H1 (cell line): ENCODE measurements around the gene BCL6B. TPM values are rescaled to one million over a fixed set of nuclear protein-coding genes. Genes with fewer than 3 reads are reported as not detected.

ENCODE experiments used
- CTCF ChIA-PET: fragments of 300-600 bp; sonication (Branson Sonifier 250); formaldehyde crosslinking; loops from one replicate; lab custom pipeline; 2021; ENCODE audit not compliant: partially characterized antibody; lab: Charles Lee
- POLR2A ChIA-PET: fragments of 300-600 bp; sonication (Branson Sonifier 250); formaldehyde crosslinking; loops from one replicate; lab custom pipeline; 2021; ENCODE audit warnings: inconsistent platforms; ENCODE audit not compliant: partially characterized antibody; lab: Charles Lee
- DNase-seq, 2 experiments: peaks; one replicate each; pipeline versions ENCODE4 v3.0.0 to v3.0.0-alpha.2; 2010 to 2022; ENCODE audit warnings: low spot score in 2 of 2, low read depth in 1 of 2, mixed read lengths in 1 of 2
- FAIRE-seq: peaks from 2 replicates; lab custom pipeline; 2011; peaks lifted over from hg19 to GRCh38; lab: Jason Lieb, UNC
- H2AFZ ChIP-seq: 2 replicates; pipeline ENCODE4 v1.8.1; 2012; ENCODE audit warnings: low read length, inconsistent platforms
- H2AK5ac ChIP-seq: 2 replicates; pipeline ENCODE4 v1.6.1; 2013; ENCODE audit warnings: low read depth, low read length
- H2BK120ac ChIP-seq: replicated peaks from 2 replicates; pipeline ENCODE3; 2013; ENCODE audit warnings: low read depth, low read length, inconsistent platforms
- H2BK12ac ChIP-seq: 2 replicates; pipeline ENCODE4 v1.6.1; 2013; ENCODE audit warnings: low read depth, low read length
- H2BK15ac ChIP-seq: 2 replicates; pipeline ENCODE4 v1.6.1; 2013; ENCODE audit warnings: low read length
- H2BK20ac ChIP-seq: 2 replicates; pipeline ENCODE4 v1.6.1; 2013; ENCODE audit warnings: low read length
- H2BK5ac ChIP-seq: 2 replicates; pipeline ENCODE4 v1.6.1; 2013; ENCODE audit warnings: low read depth, low read length
- H3K14ac ChIP-seq: 2 replicates; pipeline ENCODE4 v1.6.1; 2013; ENCODE audit warnings: inconsistent platforms; ENCODE audit not compliant: insufficient read length
- H3K18ac ChIP-seq: 2 replicates; pipeline ENCODE4 v1.6.1; 2013; ENCODE audit warnings: low read length; ENCODE audit errors: extremely low read depth
- H3K23ac ChIP-seq: 2 replicates; pipeline ENCODE4 v1.6.1; 2013; ENCODE audit warnings: inconsistent platforms; ENCODE audit not compliant: insufficient read length
- H3K23me2 ChIP-seq: 2 replicates; pipeline ENCODE4 v1.6.1; 2013; ENCODE audit warnings: low read depth, low read length
- H3K27ac ChIP-seq: 2 replicates; pipeline ENCODE4 v1.6.1; 2011; ENCODE audit warnings: low read depth, low read length, inconsistent platforms
- H3K27me3 ChIP-seq, 4 experiments: replicated peaks in 1 of 4; 1 replicate in 1 of 4; 2 replicates in 3 of 4; pipeline versions ENCODE4 v1.6.1 to v1.8.1; 2011 to 2013; ENCODE audit warnings: low read length in 3 of 4, mild to moderate bottlenecking in 3 of 4, inconsistent platforms in 2 of 4, mixed read lengths in 2 of 4, moderate library complexity in 1 of 4; ENCODE audit not compliant: control insufficient read depth in 3 of 4, insufficient read depth in 3 of 4; ENCODE audit errors: extremely low read depth in 1 of 4
- H3K36me3 ChIP-seq, 4 experiments: 2 replicates each; pipeline versions ENCODE4 v1.6.1 to v1.8.1; 2011 to 2013; ENCODE audit warnings: mild to moderate bottlenecking in 4 of 4, low read length in 3 of 4, moderate library complexity in 2 of 4, control low read depth in 1 of 4, inconsistent platforms in 1 of 4; ENCODE audit not compliant: insufficient read depth in 4 of 4, control insufficient read depth in 2 of 4
- H3K4ac ChIP-seq: replicated peaks from 2 replicates; pipeline ENCODE3; 2013; ENCODE audit warnings: low read length, low read depth, mixed read lengths, inconsistent platforms; ENCODE audit not compliant: insufficient read length
- H3K4me1 ChIP-seq, 4 experiments: replicated peaks in 1 of 4; 1 replicate in 1 of 4; 2 replicates in 3 of 4; pipeline versions ENCODE4 v1.6.1 to v1.8.1; 2011 to 2013; ENCODE audit warnings: low read length in 3 of 4, inconsistent platforms in 2 of 4, mixed read lengths in 1 of 4; ENCODE audit not compliant: insufficient read depth in 4 of 4, control insufficient read depth in 3 of 4
- H3K4me2 ChIP-seq, 2 experiments: 2 replicates each; pipeline versions ENCODE4 v1.6.1 to v1.8.1; 2011 to 2013; ENCODE audit warnings: low read depth in 2 of 2, low read length in 2 of 2, control low read depth in 1 of 2, inconsistent platforms in 1 of 2, mild to moderate bottlenecking in 1 of 2; ENCODE audit not compliant: insufficient read depth in 1 of 2
- H3K4me3 ChIP-seq, 4 experiments: fragments of 200-600, 300-600 bp in 1 of 4; sonication (generic), shearing (Covaris generic), sonication (Bioruptor Twin) in 1 of 4; 2 replicates each; pipeline versions ENCODE4 v1.5.1 to v1.8.1; 2011 to 2016; ENCODE audit warnings: low read length in 4 of 4, low read depth in 3 of 4, control low read depth in 2 of 4, inconsistent platforms in 2 of 4, mild to moderate bottlenecking in 2 of 4, mixed read lengths in 1 of 4, moderate library complexity in 1 of 4; ENCODE audit not compliant: insufficient read depth in 2 of 4; ENCODE audit errors: extremely low read depth in 1 of 4
- H3K56ac ChIP-seq: replicated peaks from 2 replicates; pipeline ENCODE3; 2013; ENCODE audit warnings: low read depth, mild to moderate bottlenecking, mixed read lengths, low read length, inconsistent platforms; ENCODE audit not compliant: insufficient read length
- H3K79me1 ChIP-seq: 2 replicates; pipeline ENCODE4 v1.6.1; 2013; ENCODE audit warnings: low read depth, low read length, control low read depth
- H3K79me2 ChIP-seq, 2 experiments: 2 replicates each; pipeline versions ENCODE4 v1.6.1 to v1.8.1; 2012 to 2013; ENCODE audit warnings: low read length in 2 of 2, mild to moderate bottlenecking in 2 of 2, inconsistent platforms in 1 of 2; ENCODE audit not compliant: insufficient read depth in 2 of 2, control insufficient read depth in 1 of 2
- H3K9ac ChIP-seq, 4 experiments: replicated peaks in 1 of 4; 1 replicate in 1 of 4; 2 replicates in 3 of 4; pipeline versions ENCODE4 v1.6.1 to v1.8.1; 2011 to 2013; ENCODE audit warnings: low read depth in 3 of 4, low read length in 3 of 4, control low read depth in 2 of 4, mild to moderate bottlenecking in 2 of 4, moderate library complexity in 2 of 4, inconsistent platforms in 1 of 4; ENCODE audit errors: extremely low read depth in 1 of 4
- H3K9me3 ChIP-seq, 2 experiments: 2 replicates each; pipeline versions ENCODE4 v1.6.1 to v1.8.1; 2012 to 2013; ENCODE audit warnings: mild to moderate bottlenecking in 2 of 2, moderate library complexity in 2 of 2, control low read depth in 1 of 2, inconsistent platforms in 1 of 2, low read depth in 1 of 2, low read length in 1 of 2, mixed read lengths in 1 of 2; ENCODE audit not compliant: insufficient read depth in 2 of 2
- H4K20me1 ChIP-seq, 2 experiments: replicated peaks in 1 of 2; 2 replicates each; pipeline versions ENCODE3 to v1.8.1; 2011 to 2013; ENCODE audit warnings: inconsistent platforms in 2 of 2, low read length in 2 of 2, mild to moderate bottlenecking in 1 of 2; ENCODE audit not compliant: insufficient read depth in 2 of 2, control insufficient read depth in 1 of 2
- H4K5ac ChIP-seq: 2 replicates; pipeline ENCODE4 v1.6.1; 2013; ENCODE audit warnings: low read length, low read depth, mixed read lengths, inconsistent platforms; ENCODE audit not compliant: insufficient read length
- H4K8ac ChIP-seq: 2 replicates; pipeline ENCODE4 v1.8.0; 2013; ENCODE audit warnings: mild to moderate bottlenecking, moderate library complexity, low read length, inconsistent platforms; ENCODE audit not compliant: insufficient read depth; ENCODE audit errors: extremely low read depth
- H4K91ac ChIP-seq: replicated peaks from 2 replicates; pipeline ENCODE3; 2013; ENCODE audit warnings: low read length, mixed read lengths, inconsistent platforms; ENCODE audit not compliant: insufficient read length
- BACH1 ChIP-seq: IDR thresholded peaks from 2 replicates; pipeline ENCODE4 v1.6.1; 2012; ENCODE audit warnings: low read length, improper control_type of control experiment
- CHD1 ChIP-seq: IDR thresholded peaks from 2 replicates; pipeline ENCODE4 v1.6.1; 2012; ENCODE audit warnings: low read depth, low read length, improper control_type of control experiment
- EP300 ChIP-seq, 2 experiments: IDR thresholded peaks; 1 replicate in 1 of 2; 2 replicates in 1 of 2; pipeline ENCODE4 v1.6.1; 2011 to 2012; ENCODE audit warnings: low read depth in 2 of 2, low read length in 2 of 2, mild to moderate bottlenecking in 2 of 2, borderline replicate concordance in 1 of 2, inconsistent platforms in 1 of 2, moderate library complexity in 1 of 2
- HDAC6 ChIP-seq: IDR thresholded peaks from one replicate; pipeline ENCODE4 v1.7.1; 2012; ENCODE audit warnings: low read depth, mild to moderate bottlenecking, inconsistent platforms, low read length, moderate library complexity
- MAFK ChIP-seq: IDR thresholded peaks from 2 replicates; pipeline ENCODE4 v1.6.1; 2012; ENCODE audit warnings: low read depth, mild to moderate bottlenecking, improper control_type of control experiment, low read length
- RAD21 ChIP-seq, 2 experiments: IDR thresholded peaks in 1 of 2; conservative IDR thresholded peaks in 1 of 2; 2 replicates each; pipeline ENCODE4 v1.6.1; 2011; ENCODE audit warnings: low read depth in 2 of 2, low read length in 2 of 2, improper control_type of control experiment in 1 of 2, inconsistent platforms in 1 of 2, mild to moderate bottlenecking in 1 of 2, moderate library complexity in 1 of 2
- RFX5 ChIP-seq: IDR thresholded peaks from 2 replicates; pipeline ENCODE4 v1.6.1; 2011; ENCODE audit warnings: low read depth, low read length, improper control_type of control experiment, borderline replicate concordance
- RNF2 ChIP-seq: fragments of 200-900, 300-1000 bp; sonication (generic); IDR thresholded peaks from 2 replicates; pipeline ENCODE4 v1.7.1; 2016; ENCODE audit warnings: borderline replicate concordance, low read depth, mild to moderate bottlenecking, antibody characterized with exemption, low read length; ENCODE audit not compliant: poor library complexity, severe bottlenecking; ENCODE audit errors: missing control alignments
- SIRT6 ChIP-seq: IDR thresholded peaks from one replicate; pipeline ENCODE4 v1.7.1; 2012; ENCODE audit warnings: low read length, inconsistent platforms
- SIX5 ChIP-seq: IDR thresholded peaks from 2 replicates; pipeline ENCODE4 v1.6.1; 2011; ENCODE audit warnings: mild to moderate bottlenecking, low read depth, low read length
- WGBS, 2 experiments: shearing (Covaris generic) in 1 of 2; methylation state at CpG; one replicate each; pipeline versions ENCODE4 v1.1.6 to v1.1.7; 2013 to 2015; ENCODE audit warnings: low lambda C conversion rate in 2 of 2, mixed read lengths in 2 of 2, inconsistent platforms in 1 of 2, low coverage in 1 of 2, missing lambda C conversion rate in 1 of 2; ENCODE audit not compliant: insufficient replicate concordance in 2 of 2, insufficient coverage in 1 of 2, insufficient read length in 1 of 2; ENCODE audit errors: extremely low coverage in 1 of 2, missing lambda C conversion rate in 1 of 2; 5-methylcytosine and 5-hydroxymethylcytosine counted together
- polyA plus RNA-seq, 7 experiments: library from polyadenylated mRNA; depleted of rRNA in 3 of 7; stranded (reverse) in 5 of 7; unstranded in 2 of 7; fragments of >200 nt in 5 of 7; fragments of 200-250 nt in 2 of 7; gene quantifications; 1 replicate in 5 of 7; 2 replicates in 1 of 7; 4 replicates in 1 of 7; pipeline versions ENCODE4 v1.2.1 to v1.2.3, GENCODE V29; 2011 to 2013; ENCODE audit warnings: missing spikeins in 2 of 7, mixed read lengths in 2 of 7
- total RNA-seq: library from RNA; stranded (reverse); fragmentation: NEBNext Ultra II Directional; extraction: Animal tissue kit (Norgen Biotek cat#: 25700); gene quantifications from 2 replicates; pipeline ENCODE4 v1.2.1, GENCODE V29; 2021

The BCL6B gene
- total and polyA plus RNA-seq, 2 of the 8 experiments (the other 6 are each of a cell fraction or from before 2014, with no cell fraction given): 6.6 to 8.7 TPM

- H2AFZ ChIP-seq: no peak overlapping the region
- no peak overlapping the region for H3K23ac ChIP-seq
- no peak overlapping the region for H2AK5ac ChIP-seq
- H4K8ac ChIP-seq: no peak overlapping the region
- WGBS, 2 experiments: 71% methylated on average over 1 of the region's 1 CpG; no CpG with 5 or more reads in 1 of the 2 experiments
- ChIA-PET POLR2A (interaction anchor here (1.3 to 2.7 kb wide), 2 partner anchors 10 to 17 kb away, joined by 5 to 15 read pairs; partner anchors contain the start of gene SLC16A13), CTCF (interaction anchor here (0.7 to 2.4 kb wide), 5 partner anchors 14 to 152 kb away, joined by 3 to 6 read pairs (median 3); no protein-coding TSS in a partner anchor)
- H3K14ac ChIP-seq: no peak overlapping the region
- H3K79me1 ChIP-seq: no peaks in the 10 kb centered on the region
- no peak overlapping the region for H3K4me2 ChIP-seq
- H2BK5ac ChIP-seq: no peak overlapping the region
- no peak overlapping the region for H4K5ac ChIP-seq
- no peak overlapping the region for H3K9ac ChIP-seq
- no peak overlapping the region for H3K27ac ChIP-seq
- H3K4me3 ChIP-seq: no peak overlapping the region
- H3K36me3 ChIP-seq: peaks cover 0 to 8% (median 3%) of the 10 kb centered on the region in 4 experiments; a peak in 1 of 8 replicates
- H3K79me2 ChIP-seq: no peaks in the 10 kb centered on the region
- no peak for FAIRE-seq
- H4K91ac ChIP-seq: no peak overlapping the region
- H2BK20ac ChIP-seq: no peak overlapping the region
- no peak for TF ChIP-seq HDAC6
- TF ChIP-seq RNF2: no peak
- TF ChIP-seq BACH1: no peak
- no peak for TF ChIP-seq MAFK
- no peak for TF ChIP-seq SIRT6
- TF ChIP-seq EP300 (IDR thresholded peaks at IDR 0.05; ENCODE audit: borderline replicate concordance in 1 of 2, low read depth in 2 of 2, low read length in 2 of 2): no peak
- TF ChIP-seq SIX5: no peak
- TF ChIP-seq CHD1: no peak
- no peak for TF ChIP-seq RFX5
- no peak for TF ChIP-seq RAD21 (IDR thresholded peaks at IDR 0.05 in 1 of 2, conservative IDR thresholded peaks at IDR 0.05 in 1 of 2; ENCODE audit: low read depth in 2 of 2, low read length in 2 of 2)
- H3K4ac ChIP-seq: no peak overlapping the region
- no peak overlapping the region for H3K18ac ChIP-seq
- H2BK120ac ChIP-seq: no peak overlapping the region
- no peaks in the 10 kb centered on the region for H3K9me3 ChIP-seq
- H3K23me2 ChIP-seq: peaks cover 11% of the 10 kb centered on the region
- H4K20me1 ChIP-seq: no peaks in the 10 kb centered on the region
- H3K4me1 ChIP-seq: peaks cover 0 to 6% (median 3%) of the 10 kb centered on the region in 4 experiments; a peak in 6 of 7 replicates
- H3K27me3 ChIP-seq: peaks cover 0 to 16% (median 14%) of the 10 kb centered on the region in 4 experiments; a peak in 6 of 7 replicates
- no peak overlapping the region for H2BK12ac ChIP-seq
- H2BK15ac ChIP-seq: no peak overlapping the region
- H3K56ac ChIP-seq: no peak overlapping the region
- no peak for DNase-seq
Measured at GRCh38 chr17:7025245-7025644, 2.4 kb downstream of the BCL6B start.
